ENCODE results near the gene AGAP5.

DNA sequence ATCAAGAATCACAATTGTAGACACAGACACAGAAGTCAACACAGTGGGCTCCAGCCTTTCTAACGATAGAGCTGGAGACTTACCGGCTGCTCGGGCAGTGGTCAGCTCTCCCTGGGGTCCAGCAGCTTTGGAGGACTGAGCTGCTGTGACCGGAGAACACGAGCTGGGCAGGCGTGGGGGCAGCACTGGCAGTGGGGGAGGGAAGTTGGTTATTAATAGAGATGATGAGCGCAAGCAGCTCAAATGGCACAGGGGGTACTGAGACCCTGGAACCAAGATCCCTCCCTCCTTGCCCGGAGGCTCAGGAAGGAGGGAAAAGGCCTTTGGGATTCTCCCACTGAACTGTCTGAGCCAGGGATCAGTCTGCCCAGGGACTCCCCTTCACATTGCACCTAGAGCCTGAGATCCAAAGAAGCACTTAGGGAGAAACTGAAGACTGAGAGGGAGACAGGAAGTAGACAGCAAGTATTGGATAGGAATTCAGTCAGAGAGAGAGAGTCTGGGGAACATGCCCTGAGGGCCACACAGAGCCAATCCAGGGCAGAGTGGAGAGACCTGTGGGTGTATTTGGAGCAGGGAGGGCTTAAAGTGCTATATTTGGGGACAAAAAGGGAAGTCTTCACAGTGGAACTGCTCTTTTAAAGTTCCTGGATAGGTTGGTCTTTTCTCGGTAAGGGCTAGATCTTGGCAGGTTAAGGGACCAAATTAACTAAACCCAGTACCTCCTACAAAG is 56.4 kb downstream of the AGAP5 start, which contains the start of gene MYOZ1:
- TF ChIP-seq POLR2AphosphoS5 (IDR thresholded peaks at IDR 0.05; ENCODE audit: low read depth, low read length) (no peak), TAF1 (IDR thresholded peaks at IDR 0.05; ENCODE audit: borderline replicate concordance, low read depth, low read length) (no peak), POLR2A (IDR thresholded peaks at IDR 0.05; ENCODE audit: low read depth, low read length) (no peak)

Data from GM12892 (cell line).